ENCODE data around the gene RALGPS1. TPM values are rescaled to one million over a fixed set of nuclear protein-coding genes. Genes with fewer than 3 reads are reported as not detected.

Gene RALGPS1
- total RNA-seq, 1 experiment from 2014 or later = 18.6 TPM

DNA sequence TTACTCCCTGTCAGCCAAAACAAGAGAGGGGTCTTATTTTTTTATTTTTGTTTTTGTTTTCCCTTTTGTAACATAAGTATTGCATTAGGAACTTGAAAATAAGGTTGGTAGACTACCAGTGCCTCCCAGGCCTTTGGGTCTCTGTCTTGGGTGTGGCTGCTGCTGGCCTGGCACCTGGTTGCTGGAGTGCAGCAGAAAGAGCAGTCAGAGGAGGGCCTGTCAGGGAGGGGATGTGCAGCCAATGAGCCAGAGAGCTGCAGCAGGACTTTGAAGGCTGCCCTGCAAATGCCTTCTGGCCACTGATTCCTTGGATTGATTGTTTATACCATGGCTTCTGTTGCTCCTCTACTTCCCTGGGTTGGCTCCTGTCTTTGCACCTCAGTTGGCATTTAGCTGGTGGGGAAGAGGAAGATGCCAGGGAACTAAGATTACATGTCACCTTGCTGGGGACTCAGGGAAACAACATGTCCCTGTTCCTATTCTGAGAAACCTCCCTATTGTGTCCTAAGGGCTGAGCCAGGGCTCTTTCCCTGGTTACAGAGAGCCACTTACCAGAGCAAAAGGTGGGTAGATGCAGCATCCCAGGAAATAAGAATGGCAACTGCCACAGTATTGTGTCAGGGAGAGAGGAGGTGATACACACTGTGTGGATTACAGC lies 141.3 kb downstream of the RALGPS1 start:
- Mint-ChIP-seq H3K9me3 (no peaks in the 10 kb centered on the region), H3K4me3 (no peak overlapping the region), H3K36me3 (ENCODE audit: insufficient read depth in 1 of 3, low read depth in 3 of 3) (0 out of 7 replicates have a peak, but pooled peaks cover 0 to 5% (median 0%) of the 10 kb centered on the region in 3 experiments), H3K27me3 (ENCODE audit: low read depth) (no peaks in the 10 kb centered on the region), H3K4me1 (peaks cover 9% of the 10 kb centered on the region in 2 experiments), H3K27ac (no peak overlapping the region)
- no peak overlapping the region for H3K4ac ChIP-seq (ENCODE audit: low read depth, low read length)
- no peak overlapping the region for H3K4me2 ChIP-seq (ENCODE audit: insufficient read depth, insufficient read length, low read length)
- H2AK5ac ChIP-seq (ENCODE audit: insufficient read length, low read length) = no peak overlapping the region
- 0 out of 2 replicates have a peak, but pooled peaks cover 3% of the 10 kb centered on the region for H3K4me1 ChIP-seq (ENCODE audit: insufficient read depth, low read length)
- H3K9me3 ChIP-seq (ENCODE audit: control insufficient read depth, low read depth, low read length) = no peaks in the 10 kb centered on the region
- H2AFZ ChIP-seq (ENCODE audit: low read length) = no peak overlapping the region
- H2BK5ac ChIP-seq (ENCODE audit: insufficient read length, low read length) = no peak overlapping the region
- H2BK120ac ChIP-seq (ENCODE audit: low read depth, low read length, poor library complexity, severe bottlenecking) = no peak overlapping the region
- H4K8ac ChIP-seq (replicated peaks; ENCODE audit: insufficient read length, low read depth, low read length) = no peak overlapping the region
- TF ChIP-seq, protein P1, sequence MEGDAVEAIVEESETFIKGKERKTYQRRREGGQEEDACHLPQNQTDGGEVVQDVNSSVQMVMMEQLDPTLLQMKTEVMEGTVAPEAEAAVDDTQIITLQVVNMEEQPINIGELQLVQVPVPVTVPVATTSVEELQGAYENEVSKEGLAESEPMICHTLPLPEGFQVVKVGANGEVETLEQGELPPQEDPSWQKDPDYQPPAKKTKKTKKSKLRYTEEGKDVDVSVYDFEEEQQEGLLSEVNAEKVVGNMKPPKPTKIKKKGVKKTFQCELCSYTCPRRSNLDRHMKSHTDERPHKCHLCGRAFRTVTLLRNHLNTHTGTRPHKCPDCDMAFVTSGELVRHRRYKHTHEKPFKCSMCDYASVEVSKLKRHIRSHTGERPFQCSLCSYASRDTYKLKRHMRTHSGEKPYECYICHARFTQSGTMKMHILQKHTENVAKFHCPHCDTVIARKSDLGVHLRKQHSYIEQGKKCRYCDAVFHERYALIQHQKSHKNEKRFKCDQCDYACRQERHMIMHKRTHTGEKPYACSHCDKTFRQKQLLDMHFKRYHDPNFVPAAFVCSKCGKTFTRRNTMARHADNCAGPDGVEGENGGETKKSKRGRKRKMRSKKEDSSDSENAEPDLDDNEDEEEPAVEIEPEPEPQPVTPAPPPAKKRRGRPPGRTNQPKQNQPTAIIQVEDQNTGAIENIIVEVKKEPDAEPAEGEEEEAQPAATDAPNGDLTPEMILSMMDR (conservative IDR thresholded peaks at IDR 0.05) = no peak
- no peak overlapping the region for H2BK12ac ChIP-seq (ENCODE audit: insufficient read length, low read depth, low read length)
- H3K9ac ChIP-seq (ENCODE audit: extremely low read depth, insufficient read length, low read length) = no peak overlapping the region
- H3T11ph ChIP-seq (ENCODE audit: low read length) = no peak overlapping the region
- H3K79me1 ChIP-seq (ENCODE audit: insufficient read depth, low read depth, low read length, poor library complexity, severe bottlenecking) = no peaks in the 10 kb centered on the region
- no peak overlapping the region for H4K5ac ChIP-seq (ENCODE audit: insufficient read length, low read depth, low read length)
- H3K23me2 ChIP-seq (ENCODE audit: insufficient read length, low read depth, low read length, poor library complexity, severe bottlenecking) = no peaks in the 10 kb centered on the region
- H3K14ac ChIP-seq (ENCODE audit: insufficient read depth, low read length) = no peak overlapping the region
- H2BK15ac ChIP-seq (ENCODE audit: low read depth, low read length) = no peak overlapping the region
- no peaks in the 10 kb centered on the region for H4K20me1 ChIP-seq (ENCODE audit: control insufficient read depth, insufficient read depth, insufficient read length)
- H4K91ac ChIP-seq (ENCODE audit: insufficient read length, low read depth, low read length) = no peak overlapping the region
- no peak overlapping the region for H3K23ac ChIP-seq (ENCODE audit: insufficient read length, low read depth, low read length)
- no peaks in the 10 kb centered on the region for H3K79me2 ChIP-seq (ENCODE audit: insufficient read depth, low read length)
- no peak overlapping the region for H3K56ac ChIP-seq (ENCODE audit: insufficient read length, low read depth, low read length)
- H3K27ac ChIP-seq (ENCODE audit: insufficient read length, low read depth, low read length) = no peak overlapping the region
- H3K18ac ChIP-seq (ENCODE audit: insufficient read length, low read depth, low read length) = no peak overlapping the region
- DNase-seq = no peak
- H3K27me3 ChIP-seq (ENCODE audit: insufficient read depth, low read length) = no peaks in the 10 kb centered on the region
- H2BK20ac ChIP-seq (ENCODE audit: low read depth, low read length, poor library complexity, severe bottlenecking) = no peak overlapping the region

Measured in H9 (cell line).